ENCODE measurements around the gene DRAM1.

GRCh38 chr12:101854747-101855146 lies 22.6 kb upstream of the DRAM1 start:
- TF ChIP-seq REST (IDR thresholded peaks at IDR 0.05; ENCODE audit: insufficient replicate concordance, low read depth) (no peak), CTCF (IDR thresholded peaks at IDR 0.05; ENCODE audit: insufficient read depth, low read length) (no peak), POLR2AphosphoS5 (IDR thresholded peaks at IDR 0.05; ENCODE audit: low read depth) (no peak)

Data from HL-60 (cell line).